GM06990 (cell line): Measurements from ENCODE around the gene ZNF135.

ENCODE experiments used
- DNase-seq: peaks from one replicate; pipeline ENCODE4 v3.0.0-alpha.2; 2011; ENCODE audit not compliant: insufficient read length; ENCODE audit errors: extremely low read depth
- H3K27me3 ChIP-seq: replicated peaks from 2 replicates; pipeline ENCODE4 v1.6.0; 2011; ENCODE audit warnings: low read length; ENCODE audit not compliant: control insufficient read depth, insufficient read depth
- H3K36me3 ChIP-seq: 2 replicates; pipeline ENCODE4 v1.5.1; 2011; ENCODE audit warnings: low read length; ENCODE audit not compliant: control insufficient read depth, insufficient read depth
- H3K4me3 ChIP-seq: replicated peaks from 2 replicates; pipeline ENCODE4 v1.5.1; 2011; ENCODE audit warnings: low read depth, mild to moderate bottlenecking, control low read depth, low read length
- CTCF ChIP-seq: IDR thresholded peaks from 2 replicates; pipeline ENCODE4 v1.5.1; 2011; ENCODE audit warnings: low read length, control low read depth, mild to moderate bottlenecking, inconsistent platforms; ENCODE audit not compliant: insufficient read depth, poor library complexity, severe bottlenecking

The ZNF135 gene

GRCh38 chr19:58035863-58036262 lies 23.2 kb upstream of the ZNF135 start:
- Histone ChIP-seq H3K27me3 (no peaks in the 10 kb centered on the region), H3K4me3 (no peak overlapping the region), H3K36me3 (no peaks in the 10 kb centered on the region)
- TF ChIP-seq CTCF, result no peak
- DNase-seq, result no peak

- Histone ChIP-seq H3K4me3 (no peak overlapping the region), H3K27me3 (no peaks in the 10 kb centered on the region), H3K36me3 (no peaks in the 10 kb centered on the region)
- no peak for DNase-seq
- no peak for TF ChIP-seq CTCF
Observed at GRCh38 chr19:58037927-58038687, 21.0 kb upstream of the ZNF135 start.

GRCh38 chr19:58038688-58039204 lies 20.3 kb upstream of the ZNF135 start:
- Histone ChIP-seq H3K27me3 (no peaks in the 10 kb centered on the region), H3K4me3 (no peak overlapping the region), H3K36me3 (no peaks in the 10 kb centered on the region)
- no peak for DNase-seq
- no peak for TF ChIP-seq CTCF

GRCh38 chr19:58040751-58041525 lies 18.1 kb upstream of the ZNF135 start:
- Histone ChIP-seq H3K36me3 (no peaks in the 10 kb centered on the region), H3K4me3 (no peak overlapping the region), H3K27me3 (no peaks in the 10 kb centered on the region)
- DNase-seq, result no peak
- no peak for TF ChIP-seq CTCF

GRCh38 chr19:58042495-58043340 lies 16.4 kb upstream of the ZNF135 start:
- no peak for DNase-seq
- TF ChIP-seq CTCF, result no peak
- Histone ChIP-seq H3K27me3 (no peaks in the 10 kb centered on the region), H3K4me3 (no peak overlapping the region), H3K36me3 (no peaks in the 10 kb centered on the region)
